ENCODE results near the gene RBM28. TPM values are rescaled to one million over a fixed set of nuclear protein-coding genes. Genes with fewer than 3 reads are reported as not detected.

RBM28 gene
- total RNA-seq, 1 donor from 2014 or later = 40.2 TPM

DNA sequence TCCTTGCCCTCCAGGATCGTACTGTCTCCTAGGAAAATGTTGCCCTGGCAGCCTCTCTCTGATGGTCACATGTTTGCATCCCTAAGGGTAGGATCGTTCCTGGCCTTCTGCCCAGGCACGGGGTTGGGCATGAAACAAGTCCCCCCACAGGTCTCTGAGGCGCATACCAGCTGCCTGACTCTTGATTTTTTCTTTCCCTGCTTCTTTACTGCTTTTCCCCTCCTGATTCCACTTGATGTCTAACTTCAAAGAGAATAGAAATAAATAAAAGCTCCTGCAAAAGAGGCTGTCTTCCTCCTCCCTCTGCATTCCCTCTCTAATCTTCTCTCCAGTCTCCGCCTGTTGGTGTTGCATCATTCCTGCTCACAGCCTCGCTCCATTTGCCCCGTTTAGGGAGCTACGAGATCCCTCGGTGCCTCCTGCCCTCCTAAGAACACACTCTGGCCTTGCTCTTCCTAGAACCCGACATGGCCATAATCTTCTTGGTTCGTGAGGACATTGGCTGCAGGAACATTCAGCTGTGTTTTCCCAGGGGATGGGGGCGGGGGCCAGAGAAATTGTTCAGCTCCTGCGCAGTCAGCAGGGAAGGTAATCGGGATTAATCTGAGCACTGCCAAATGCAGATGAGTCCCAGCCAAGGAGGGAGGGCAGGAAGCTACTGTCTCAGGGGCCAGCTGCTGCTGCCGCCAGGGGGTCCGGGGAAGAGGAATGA lies 76.7 kb downstream of the RBM28 start:
- Histone ChIP-seq H3K9ac (ENCODE audit: low read length) (peak overlapping the region; percentile 38), H2AFZ (ENCODE audit: low read depth, low read length) (peak overlapping the region; percentile 86), H3K4me1 (ENCODE audit: insufficient read depth, low read length) (peaks cover 10% of the 10 kb centered on the region), H3K4me2 (ENCODE audit: low read length) (peak overlapping the region; percentile 89), H4K20me1 (ENCODE audit: insufficient read depth, low read length) (no peaks in the 10 kb centered on the region), H3K27me3 (ENCODE audit: insufficient read depth, low read length) (peaks cover 41% of the 10 kb centered on the region), H3K36me3 (ENCODE audit: insufficient read depth, low read length) (no peaks in the 10 kb centered on the region), H3K4me3 (ENCODE audit: insufficient read depth, low read depth, low read length) (peak overlapping the region; percentile 29), H3K9me3 (ENCODE audit: insufficient read depth, low read depth, low read length) (no peaks in the 10 kb centered on the region), H3K79me2 (ENCODE audit: insufficient read depth, low read length) (no peaks in the 10 kb centered on the region), H3K27ac (ENCODE audit: low read depth, low read length) (no peak overlapping the region)
- Mint-ChIP-seq H3K4me1 (ENCODE audit: low read depth, unreplicated experiment) (peaks cover 9% of the 10 kb centered on the region), H3K27me3 (ENCODE audit: low read depth, unreplicated experiment) (peaks cover 26% of the 10 kb centered on the region), H3K36me3 (ENCODE audit: low read depth, unreplicated experiment) (no peaks in the 10 kb centered on the region), H3K9me3 (ENCODE audit: unreplicated experiment) (peaks cover 1% of the 10 kb centered on the region), H3K4me3 (ENCODE audit: unreplicated experiment) (peak overlapping the region; percentile 36), H3K27ac (ENCODE audit: unreplicated experiment) (peak overlapping the region; percentile 78)
- DNase-seq (ENCODE audit: low read depth) = peak; percentile 47
- no peak for TF ChIP-seq EZH2 (IDR thresholded peaks at IDR 0.05; ENCODE audit: insufficient read depth, low read length)
- no peak for FAIRE-seq

DNA sequence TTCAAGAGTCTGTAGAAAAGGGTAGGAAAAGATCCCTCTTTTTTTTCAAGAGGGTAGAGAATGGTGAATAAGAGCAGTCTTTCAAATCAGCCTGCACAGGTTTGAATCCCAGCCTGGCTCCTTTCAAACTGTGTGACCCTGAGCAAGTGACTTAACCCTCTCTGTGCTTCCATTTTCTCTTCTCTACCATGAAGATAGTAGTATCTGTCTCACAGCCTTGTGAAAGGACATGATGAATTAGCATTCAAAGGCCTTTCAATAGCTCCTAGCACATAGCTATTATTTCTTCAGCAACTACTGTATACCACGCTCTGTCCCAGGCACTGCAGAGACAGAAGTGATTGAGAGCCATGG lies 77.2 kb downstream of the RBM28 start:
- no peaks in the 10 kb centered on the region for H3K36me3 ChIP-seq (ENCODE audit: insufficient read depth, low read length)
- Mint-ChIP-seq H3K36me3 (ENCODE audit: low read depth, unreplicated experiment) (no peaks in the 10 kb centered on the region), H3K27ac (ENCODE audit: unreplicated experiment) (no peak overlapping the region), H3K4me1 (ENCODE audit: low read depth, unreplicated experiment) (peaks cover 9% of the 10 kb centered on the region), H3K9me3 (ENCODE audit: unreplicated experiment) (peaks cover 1% of the 10 kb centered on the region), H3K27me3 (ENCODE audit: low read depth, unreplicated experiment) (peaks cover 26% of the 10 kb centered on the region), H3K4me3 (ENCODE audit: unreplicated experiment) (no peak overlapping the region)
- H3K9me3 ChIP-seq (ENCODE audit: insufficient read depth, low read depth, low read length) = no peaks in the 10 kb centered on the region
- TF ChIP-seq, protein P1, sequence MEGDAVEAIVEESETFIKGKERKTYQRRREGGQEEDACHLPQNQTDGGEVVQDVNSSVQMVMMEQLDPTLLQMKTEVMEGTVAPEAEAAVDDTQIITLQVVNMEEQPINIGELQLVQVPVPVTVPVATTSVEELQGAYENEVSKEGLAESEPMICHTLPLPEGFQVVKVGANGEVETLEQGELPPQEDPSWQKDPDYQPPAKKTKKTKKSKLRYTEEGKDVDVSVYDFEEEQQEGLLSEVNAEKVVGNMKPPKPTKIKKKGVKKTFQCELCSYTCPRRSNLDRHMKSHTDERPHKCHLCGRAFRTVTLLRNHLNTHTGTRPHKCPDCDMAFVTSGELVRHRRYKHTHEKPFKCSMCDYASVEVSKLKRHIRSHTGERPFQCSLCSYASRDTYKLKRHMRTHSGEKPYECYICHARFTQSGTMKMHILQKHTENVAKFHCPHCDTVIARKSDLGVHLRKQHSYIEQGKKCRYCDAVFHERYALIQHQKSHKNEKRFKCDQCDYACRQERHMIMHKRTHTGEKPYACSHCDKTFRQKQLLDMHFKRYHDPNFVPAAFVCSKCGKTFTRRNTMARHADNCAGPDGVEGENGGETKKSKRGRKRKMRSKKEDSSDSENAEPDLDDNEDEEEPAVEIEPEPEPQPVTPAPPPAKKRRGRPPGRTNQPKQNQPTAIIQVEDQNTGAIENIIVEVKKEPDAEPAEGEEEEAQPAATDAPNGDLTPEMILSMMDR (IDR thresholded peaks at IDR 0.05; ENCODE audit: insufficient read depth, low read depth, low read length) = no peak
- TF ChIP-seq EZH2 (IDR thresholded peaks at IDR 0.05; ENCODE audit: insufficient read depth, low read length) = peak; percentile 20
- peaks cover 37% of the 10 kb centered on the region for H3K27me3 ChIP-seq (ENCODE audit: insufficient read depth, low read length)
- H4K20me1 ChIP-seq (ENCODE audit: insufficient read depth, low read length) = no peaks in the 10 kb centered on the region
- peak overlapping the region; percentile 86 for H2AFZ ChIP-seq (ENCODE audit: low read depth, low read length)
- no peak for FAIRE-seq
- no peak overlapping the region for H3K27ac ChIP-seq (ENCODE audit: low read depth, low read length)
- DNase-seq (ENCODE audit: low read depth) = no peak
- no peak overlapping the region for H3K9ac ChIP-seq (ENCODE audit: low read length)
- peaks cover 10% of the 10 kb centered on the region for H3K4me1 ChIP-seq (ENCODE audit: insufficient read depth, low read length)
- H3K79me2 ChIP-seq (ENCODE audit: insufficient read depth, low read length) = no peaks in the 10 kb centered on the region
- peak overlapping the region; percentile 29 for H3K4me3 ChIP-seq (ENCODE audit: insufficient read depth, low read depth, low read length)
- peak overlapping the region; percentile 89 for H3K4me2 ChIP-seq (ENCODE audit: low read length)

DNA sequence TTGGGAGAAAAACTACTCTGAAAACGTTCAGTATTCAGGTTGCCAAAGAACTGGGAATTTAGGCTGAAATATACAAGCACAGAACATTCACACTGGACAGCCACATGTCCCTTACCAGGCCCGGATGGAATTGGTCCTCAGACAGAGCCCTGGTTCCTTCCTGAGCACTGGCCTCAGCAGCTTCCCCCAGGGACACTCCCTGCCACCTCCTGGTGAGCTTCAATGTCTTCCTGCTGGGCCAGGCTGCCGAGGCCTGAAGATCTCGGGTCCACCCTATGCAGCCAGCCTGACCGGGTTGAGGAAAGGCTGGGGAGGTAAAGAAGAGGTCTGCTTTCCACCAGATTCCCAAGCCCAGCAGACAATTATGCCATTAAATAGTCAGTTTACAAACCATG lies 77.8 kb downstream of the RBM28 start:
- no peak overlapping the region for H3K4me3 Mint-ChIP-seq (ENCODE audit: unreplicated experiment)
- peaks cover 26% of the 10 kb centered on the region for H3K27me3 Mint-ChIP-seq (ENCODE audit: low read depth, unreplicated experiment)
- no peak overlapping the region for H3K9ac ChIP-seq (ENCODE audit: low read length)
- H2AFZ ChIP-seq (ENCODE audit: low read depth, low read length) = no peak overlapping the region
- no peak overlapping the region for H3K27ac Mint-ChIP-seq (ENCODE audit: unreplicated experiment)
- DNase-seq (ENCODE audit: low read depth) = no peak
- H4K20me1 ChIP-seq (ENCODE audit: insufficient read depth, low read length) = no peaks in the 10 kb centered on the region
- H3K27me3 ChIP-seq (ENCODE audit: insufficient read depth, low read length) = peaks cover 33% of the 10 kb centered on the region
- no peaks in the 10 kb centered on the region for H3K36me3 Mint-ChIP-seq (ENCODE audit: low read depth, unreplicated experiment)
- no peaks in the 10 kb centered on the region for H3K79me2 ChIP-seq (ENCODE audit: insufficient read depth, low read length)
- H3K27ac ChIP-seq (ENCODE audit: low read depth, low read length) = no peak overlapping the region
- no peak overlapping the region for H3K4me2 ChIP-seq (ENCODE audit: low read length)
- H3K4me3 ChIP-seq (ENCODE audit: insufficient read depth, low read depth, low read length) = no peak overlapping the region
- TF ChIP-seq, protein P1 (IDR thresholded peaks at IDR 0.05; ENCODE audit: insufficient read depth, low read depth, low read length) = no peak
- TF ChIP-seq EZH2 (IDR thresholded peaks at IDR 0.05; ENCODE audit: insufficient read depth, low read length) = no peak
- H3K4me1 Mint-ChIP-seq (ENCODE audit: low read depth, unreplicated experiment) = peaks cover 9% of the 10 kb centered on the region
- H3K9me3 Mint-ChIP-seq (ENCODE audit: unreplicated experiment) = peaks cover 1% of the 10 kb centered on the region
- no peaks in the 10 kb centered on the region for H3K36me3 ChIP-seq (ENCODE audit: insufficient read depth, low read length)
- peaks cover 10% of the 10 kb centered on the region for H3K4me1 ChIP-seq (ENCODE audit: insufficient read depth, low read length)
- H3K9me3 ChIP-seq (ENCODE audit: insufficient read depth, low read depth, low read length) = no peaks in the 10 kb centered on the region
- no peak for FAIRE-seq

Data from astrocyte (in vitro differentiated cells and primary cell).